Measurements from ENCODE around the gene TLE3. TPM values are rescaled to one million over a fixed set of nuclear protein-coding genes. Genes with fewer than 3 reads are reported as not detected.

The TLE3 gene
- total and polyA plus RNA-seq, 2 of the 13 experiments (the other 11 are each of a cell fraction or from before 2014, with no cell fraction given) = 11.9 to 13.8 TPM

GRCh38 chr15:70066447-70066846, 31.3 kb downstream of the TLE3 start (continued):
- no peak for TF ChIP-seq NR1H2 (CRISPR knock-in tag; IDR thresholded peaks at IDR 0.05; ENCODE audit: borderline replicate concordance, low read depth)
- no peak for TF ChIP-seq TEAD2 (CRISPR knock-in tag; IDR thresholded peaks at IDR 0.05)
- TF ChIP-seq ZSCAN5A (CRISPR knock-in tag; IDR thresholded peaks at IDR 0.05; ENCODE audit: borderline replicate concordance) = no peak
- TF ChIP-seq ZNF691 (CRISPR knock-in tag; IDR thresholded peaks at IDR 0.05; ENCODE audit: borderline replicate concordance, low read depth) = no peak

GRCh38 chr15:70066004-70066403, 31.7 kb downstream of the TLE3 start:
- FAIRE-seq (no peak), ATAC-seq (no peak), DNase-seq (ENCODE audit: low spot score) (no peak)
- TF ChIP-seq FLYWCH1 (CRISPR knock-in tag; IDR thresholded peaks at IDR 0.05) = no peak
- no peak for TF ChIP-seq PAXIP1 (CRISPR knock-in tag; conservative IDR thresholded peaks at IDR 0.05)
- peak; percentile 60 for TF ChIP-seq AGO2 (optimal IDR thresholded peaks at IDR 0.05; ENCODE audit: low read depth, low read length)
- TF ChIP-seq LBX2 (CRISPR knock-in tag; IDR thresholded peaks at IDR 0.05; ENCODE audit: borderline replicate concordance) = no peak
- no peak for TF ChIP-seq GZF1 (CRISPR knock-in tag; IDR thresholded peaks at IDR 0.05)
- Histone ChIP-seq H3K79me2 (ENCODE audit: insufficient read depth, low read length) (no peaks in the 10 kb centered on the region), H3K4me1 (ENCODE audit: insufficient read depth, low read length) (peaks cover 14% of the 10 kb centered on the region), H3K9me3 (ENCODE audit: low read length) (no peaks in the 10 kb centered on the region), H3K4me3 (replicated peaks in 1 of 3; ENCODE audit: insufficient read depth in 1 of 3, low read depth in 2 of 3, low read length in 3 of 3) (no peak overlapping the region), H2AFZ (ENCODE audit: low read length) (no peak overlapping the region), H3K36me3 (replicated peaks in 1 of 2; ENCODE audit: control insufficient read depth in 1 of 2, insufficient read depth in 2 of 2, low read length in 2 of 2) (peaks cover 40 to 94% of the 10 kb centered on the region in 2 experiments; a peak in 4 of 5 replicates), H3K27me3 (ENCODE audit: control insufficient read depth in 1 of 2, insufficient read depth in 2 of 2, low read length in 2 of 2) (no peaks in the 10 kb centered on the region), H4K20me1 (ENCODE audit: insufficient read depth, low read length) (peaks cover 33% of the 10 kb centered on the region), H3K4me2 (ENCODE audit: low read depth, low read length) (no peak overlapping the region), H3K27ac (ENCODE audit: extremely low read length, insufficient read depth, low read length) (no peak overlapping the region), H3K9ac (ENCODE audit: insufficient read depth, low read depth, low read length) (no peak overlapping the region)
- in situ Hi-C loops (cut with HindIII; ENCODE audit: extremely low pct_ligation_motif_present, low pct_unique_long_range_greater_than_20kb) = no loop called here
- intact Hi-C loops (cut with micrococcal nuclease; ENCODE audit: unreplicated experiment) = no loop called here
- ChIA-PET POLR2A (no interaction called here), CTCF (ENCODE audit: low intra/inter-chr PET ratio, low total read pairs) (no interaction called here)
- 96% methylated on average over 6 of the region's 12 CpGs for WGBS (ENCODE audit: low lambda C conversion rate)
- BruUV-seq (replicated peaks) = no TSS peak
